ENCODE measurements around the gene GALNT17. TPM values are rescaled to one million over a fixed set of nuclear protein-coding genes. Genes with fewer than 3 reads are reported as not detected.

Gene GALNT17
- total RNA-seq, 4 donors from 2014 or later = 4.4 to 33.8 (median 11.3) TPM

DNA sequence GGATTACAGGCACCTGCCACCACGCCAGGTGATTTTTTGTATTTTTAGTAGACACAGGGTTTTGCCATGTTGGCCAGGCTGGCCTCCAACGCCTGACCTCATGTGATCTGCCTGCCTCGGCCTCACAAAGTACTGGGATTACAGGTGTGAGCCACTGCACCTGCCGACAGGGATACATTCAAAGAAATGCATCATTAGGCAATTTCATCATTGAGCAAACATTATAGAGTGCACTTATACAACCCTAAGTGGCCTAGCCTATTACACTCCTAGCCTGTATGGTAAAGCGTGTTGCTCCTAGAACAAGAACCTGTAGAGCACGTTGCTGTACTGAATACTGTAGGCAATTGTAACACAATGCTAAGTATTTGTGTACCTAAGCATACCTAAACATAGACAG, 350.3 kb downstream of the GALNT17 start:
- Histone ChIP-seq H3K27ac (no peak overlapping the region), H3K4me1 (no peaks in the 10 kb centered on the region), H3K27me3 (no peaks in the 10 kb centered on the region), H3K36me3 (no peaks in the 10 kb centered on the region), H3K9me3 (no peaks in the 10 kb centered on the region), H3K4me3 (no peak overlapping the region)
- intact Hi-C loops (cut with DNase I; ENCODE audit: low total_unique reads) = no loop called here
- TF ChIP-seq POLR2A (IDR thresholded peaks at IDR 0.05) = no peak
- TF ChIP-seq, protein P1, sequence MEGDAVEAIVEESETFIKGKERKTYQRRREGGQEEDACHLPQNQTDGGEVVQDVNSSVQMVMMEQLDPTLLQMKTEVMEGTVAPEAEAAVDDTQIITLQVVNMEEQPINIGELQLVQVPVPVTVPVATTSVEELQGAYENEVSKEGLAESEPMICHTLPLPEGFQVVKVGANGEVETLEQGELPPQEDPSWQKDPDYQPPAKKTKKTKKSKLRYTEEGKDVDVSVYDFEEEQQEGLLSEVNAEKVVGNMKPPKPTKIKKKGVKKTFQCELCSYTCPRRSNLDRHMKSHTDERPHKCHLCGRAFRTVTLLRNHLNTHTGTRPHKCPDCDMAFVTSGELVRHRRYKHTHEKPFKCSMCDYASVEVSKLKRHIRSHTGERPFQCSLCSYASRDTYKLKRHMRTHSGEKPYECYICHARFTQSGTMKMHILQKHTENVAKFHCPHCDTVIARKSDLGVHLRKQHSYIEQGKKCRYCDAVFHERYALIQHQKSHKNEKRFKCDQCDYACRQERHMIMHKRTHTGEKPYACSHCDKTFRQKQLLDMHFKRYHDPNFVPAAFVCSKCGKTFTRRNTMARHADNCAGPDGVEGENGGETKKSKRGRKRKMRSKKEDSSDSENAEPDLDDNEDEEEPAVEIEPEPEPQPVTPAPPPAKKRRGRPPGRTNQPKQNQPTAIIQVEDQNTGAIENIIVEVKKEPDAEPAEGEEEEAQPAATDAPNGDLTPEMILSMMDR (IDR thresholded peaks at IDR 0.05) = no peak
- no peak for DNase-seq

DNA sequence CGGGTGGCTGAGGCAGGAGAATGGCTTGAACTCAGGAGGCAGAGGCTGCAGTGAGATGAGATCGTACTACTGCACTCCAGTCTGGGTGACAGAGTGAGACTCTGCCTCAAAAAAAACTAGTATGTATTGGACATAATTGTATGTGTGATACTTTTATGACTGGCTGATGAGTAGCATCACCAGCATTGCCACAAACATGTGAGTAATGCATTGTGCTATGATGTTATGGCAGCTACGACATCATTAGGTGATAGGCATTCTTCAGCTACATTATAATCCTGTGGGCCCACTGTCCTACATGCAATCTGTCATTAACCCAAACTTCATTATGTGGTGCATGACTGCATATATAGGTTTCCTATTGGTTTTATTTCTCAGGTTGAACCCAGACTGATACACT, 352.4 kb downstream of the GALNT17 start:
- TF ChIP-seq POLR2A (IDR thresholded peaks at IDR 0.05) = no peak
- Histone ChIP-seq H3K27ac (no peak overlapping the region), H3K9me3 (no peaks in the 10 kb centered on the region), H3K4me3 (no peak overlapping the region), H3K36me3 (no peaks in the 10 kb centered on the region), H3K4me1 (no peaks in the 10 kb centered on the region), H3K27me3 (no peaks in the 10 kb centered on the region)
- intact Hi-C loops (cut with DNase I; ENCODE audit: low total_unique reads) = no loop called here
- no peak for DNase-seq

DNA sequence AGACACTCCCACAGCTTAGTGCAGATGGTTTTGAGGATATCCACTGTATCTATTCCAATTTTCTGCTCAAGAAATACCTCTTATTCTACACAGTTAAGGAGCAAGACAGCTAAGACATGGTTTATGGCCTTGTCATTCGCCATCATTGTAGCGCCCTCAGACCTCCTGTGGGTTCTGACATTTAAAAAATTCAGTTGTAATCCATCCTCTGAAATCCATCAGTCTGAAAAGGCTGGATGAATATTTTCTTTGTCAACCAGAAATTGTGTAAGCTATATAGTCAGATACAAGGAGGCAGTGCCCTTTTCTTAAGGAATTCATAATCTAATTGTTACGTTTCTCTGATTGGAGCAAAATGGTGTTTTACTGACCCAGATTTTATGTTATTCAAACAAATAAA, 353.6 kb downstream of the GALNT17 start:
- Histone ChIP-seq H3K9me3 (no peaks in the 10 kb centered on the region), H3K4me3 (no peak overlapping the region), H3K27ac (no peak overlapping the region), H3K4me1 (no peaks in the 10 kb centered on the region), H3K27me3 (no peaks in the 10 kb centered on the region), H3K36me3 (no peaks in the 10 kb centered on the region)
- no peak for DNase-seq
- TF ChIP-seq, protein P1 (IDR thresholded peaks at IDR 0.05) = no peak
- no peak for TF ChIP-seq POLR2A (IDR thresholded peaks at IDR 0.05)
- intact Hi-C loops (cut with DNase I; ENCODE audit: low total_unique reads) = no loop called here

DNA sequence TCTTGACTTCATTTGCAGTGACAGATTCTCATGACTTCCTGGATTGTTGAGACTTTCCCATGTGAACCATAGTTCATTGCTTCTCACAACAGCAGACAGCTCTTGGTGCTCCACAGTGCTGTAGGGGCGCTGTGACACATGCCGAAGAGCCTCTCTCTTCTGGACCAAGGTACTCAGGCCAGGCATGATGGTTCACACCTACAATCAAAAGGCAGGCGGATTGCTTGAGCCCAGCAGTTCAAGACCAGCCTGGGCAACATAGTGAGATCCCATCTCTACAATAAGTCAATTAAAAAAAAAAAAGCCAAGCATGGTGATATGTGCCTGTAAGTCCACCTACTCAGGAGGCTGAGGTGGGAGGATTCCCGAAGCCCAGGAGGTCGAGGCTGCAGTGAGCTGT, 354.5 kb downstream of the GALNT17 start:
- TF ChIP-seq, protein P1 (IDR thresholded peaks at IDR 0.05) = no peak
- no peak for TF ChIP-seq POLR2A (IDR thresholded peaks at IDR 0.05)
- DNase-seq = no peak
- H3K27ac ChIP-seq = peak overlapping the region in 1 of 2 donors; percentile 72
- no peaks in the 10 kb centered on the region for H3K9me3 ChIP-seq
- no peak overlapping the region for H3K4me3 ChIP-seq
- H3K36me3 ChIP-seq = no peaks in the 10 kb centered on the region
- H3K4me1 ChIP-seq = no peaks in the 10 kb centered on the region
- H3K27me3 ChIP-seq = no peaks in the 10 kb centered on the region
- intact Hi-C loops (cut with DNase I; ENCODE audit: low total_unique reads) = no loop called here

DNA sequence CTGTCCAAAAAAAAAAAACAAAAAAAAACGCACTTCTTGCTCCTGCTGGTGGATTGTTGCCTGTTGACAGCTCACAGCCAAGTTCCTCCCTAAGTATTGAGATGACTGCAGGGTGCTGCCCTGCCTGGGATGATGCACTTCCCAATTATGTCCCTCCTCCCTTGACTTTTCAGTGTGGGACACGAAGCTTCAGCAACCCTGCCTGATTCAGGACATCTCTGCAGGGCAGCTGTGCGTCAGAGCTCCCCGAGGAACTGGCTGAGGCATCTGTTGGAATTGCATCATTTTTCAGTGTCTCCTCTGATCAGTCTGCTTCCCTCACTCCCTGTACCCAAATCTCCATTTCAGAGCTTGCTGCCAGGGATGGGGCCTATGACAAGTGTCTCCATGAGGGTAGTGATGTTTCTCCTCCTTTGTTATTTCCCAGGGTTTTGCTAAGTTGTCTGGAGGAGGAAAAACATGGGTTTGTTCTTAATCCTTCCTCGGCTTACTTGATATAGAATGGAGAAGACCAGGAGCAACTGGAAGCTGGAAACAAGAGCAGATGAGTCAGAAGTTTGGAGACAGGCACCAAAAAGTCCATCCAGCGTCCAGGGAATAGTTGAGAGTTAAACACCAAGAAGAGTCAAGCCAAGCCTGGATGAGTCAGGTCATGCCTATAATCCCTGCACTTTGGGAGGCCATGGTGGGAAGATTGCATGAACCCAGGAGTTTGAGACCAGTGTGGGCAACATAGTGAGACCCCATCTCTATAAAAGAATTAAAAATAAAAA, 355.1 kb downstream of the GALNT17 start:
- no peaks in the 10 kb centered on the region for H3K27me3 ChIP-seq
- intact Hi-C loops (cut with DNase I; ENCODE audit: low total_unique reads) = no loop called here
- H3K9me3 ChIP-seq = no peaks in the 10 kb centered on the region
- H3K4me1 ChIP-seq = no peaks in the 10 kb centered on the region
- TF ChIP-seq, protein P1 (IDR thresholded peaks at IDR 0.05) = no peak
- TF ChIP-seq POLR2A (IDR thresholded peaks at IDR 0.05) = no peak
- peak overlapping the region; percentile 33 to 72 for H3K27ac ChIP-seq
- no peaks in the 10 kb centered on the region for H3K36me3 ChIP-seq
- DNase-seq = peak; percentile 30 to 36
- H3K4me3 ChIP-seq = no peak overlapping the region

Measured in uterus (tissue), 4 donors.